Stimulated activated CD4-positive, alpha-beta T cell treated with anti-CD3 and anti-CD28 coated beads, TNF-alpha, amount 100 ng/mL, for 48 hours (primary cell): ENCODE results near the gene RTL10.

ENCODE experiments used
- DNase-seq, 3 donors: peaks; one replicate each; pipeline ENCODE4 v3.0.0-alpha.2; 2020; ENCODE audit warnings: low read depth in 3 of 3

RTL10 gene

GRCh38 chr22:19823191-19823901 is 31.3 kb downstream of the RTL10 start:
- no peak for DNase-seq

- no peak for DNase-seq
These were observed 32.2 kb downstream of the RTL10 start for GRCh38 chr22:19822301-19823117.

GRCh38 chr22:19821523-19822300 is 33.0 kb downstream of the RTL10 start:
- DNase-seq, result no peak

GRCh38 chr22:19820880-19821522 is 33.7 kb downstream of the RTL10 start:
- no peak for DNase-seq

GRCh38 chr22:19819911-19820879 is 34.5 kb downstream of the RTL10 start:
- no peak for DNase-seq

- no peak for DNase-seq
These were observed 35.3 kb downstream of the RTL10 start for GRCh38 chr22:19819208-19819910.

- no peak for DNase-seq
These were observed 36.1 kb downstream of the RTL10 start for GRCh38 chr22:19818324-19819207.

- no peak for DNase-seq
These were observed 38.1 kb downstream of the RTL10 start for GRCh38 chr22:19816372-19817119.

GRCh38 chr22:19815823-19816290 is 38.8 kb downstream of the RTL10 start:
- DNase-seq, result no peak

GRCh38 chr22:19815093-19815822 is 39.4 kb downstream of the RTL10 start:
- no peak for DNase-seq

- DNase-seq, result no peak
These were observed 40.2 kb downstream of the RTL10 start for GRCh38 chr22:19814428-19814827.

GRCh38 chr22:19812910-19813309 is 41.8 kb downstream of the RTL10 start:
- no peak for DNase-seq

GRCh38 chr22:19811811-19812771 is 42.6 kb downstream of the RTL10 start:
- DNase-seq, result no peak

- no peak for DNase-seq
These were observed 43.5 kb downstream of the RTL10 start for GRCh38 chr22:19811211-19811621.

- DNase-seq, result no peak
These were observed 44.1 kb downstream of the RTL10 start for GRCh38 chr22:19810381-19811201.
